Astrocyte of the spinal cord (primary cell): ENCODE measurements around the gene DNAJC3.
"Not testable (repeated sequence)": the region's sequence is repeated elsewhere in the genome, so short reads cannot be mapped to it uniquely, and the experiment has no call there.

Experiments
- DNase-seq: peaks from one replicate; pipeline ENCODE4 v3.0.0; 2011; ENCODE audit warnings: low read depth, low spot score
- H3K4me3 ChIP-seq: 2 replicates; pipeline ENCODE4 v1.5.1; 2011; ENCODE audit warnings: low read depth, mild to moderate bottlenecking, low read length, moderate library complexity
- CTCF ChIP-seq: IDR thresholded peaks from 2 replicates; pipeline ENCODE4 v1.5.1; 2012; ENCODE audit warnings: low read depth, mild to moderate bottlenecking, low read length, inconsistent platforms
- in situ Hi-C: cut with HindIII; loops from 2 replicates; pipeline ENCODE4 v1.10.0; 2017; ENCODE audit warnings: low sequenced_read_pairs

The DNAJC3 gene

GRCh38 chr13:95660981-95661581, 15.9 kb upstream of the DNAJC3 start:
- peak; percentile 62 for TF ChIP-seq CTCF
- peak; percentile 53 for DNase-seq
- H3K4me3 ChIP-seq = no peak overlapping the region
- in situ Hi-C loops = no loop called here

GRCh38 chr13:95667235-95667634, 9.7 kb upstream of the DNAJC3 start:
- in situ Hi-C loops, DNase-seq, H3K4me3 ChIP-seq: not testable (repeated sequence)

- DNase-seq = no peak
- TF ChIP-seq CTCF = no peak
- no peak overlapping the region for H3K4me3 ChIP-seq
- in situ Hi-C loops = no loop called here
Observed at GRCh38 chr13:95671597-95671996, 5.3 kb upstream of the DNAJC3 start.

GRCh38 chr13:95676105-95676761, 706 bp upstream of the DNAJC3 start:
- in situ Hi-C loops = no loop called here
- H3K4me3 ChIP-seq = peak overlapping the region; percentile 70
- DNase-seq = peak; percentile 44
- no peak for TF ChIP-seq CTCF

GRCh38 chr13:95677564-95678266, 776 bp downstream of the DNAJC3 start:
- no peak for TF ChIP-seq CTCF
- DNase-seq = peak; percentile 38
- H3K4me3 ChIP-seq = peak overlapping the region; percentile 87
- in situ Hi-C loops = no loop called here

- no peak overlapping the region for H3K4me3 ChIP-seq
- DNase-seq = no peak
- no peak for TF ChIP-seq CTCF
- in situ Hi-C loops = no loop called here
Observed at GRCh38 chr13:95678967-95679366, 2.0 kb downstream of the DNAJC3 start.

GRCh38 chr13:95679722-95680121, 2.8 kb downstream of the DNAJC3 start:
- no peak for TF ChIP-seq CTCF
- in situ Hi-C loops = no loop called here
- DNase-seq = no peak
- H3K4me3 ChIP-seq = no peak overlapping the region
